K562 (cell line): ENCODE measurements around the gene DENND2A. TPM values are rescaled to one million over a fixed set of nuclear protein-coding genes. Genes with fewer than 3 reads are reported as not detected.

ENCODE experiments used
- ATAC-seq: fragments of 200-7000 bp; cut with Tn5 transposase; 3 replicates; pipeline ENCODE4 v1.9.1; 2020; ENCODE audit warnings: moderate library complexity
- BruUV-seq: library from RNA; stranded (reverse); fragments of 400-500 nt; replicated peaks from 2 replicates; lab custom pipeline; 2021; lab: Mats Ljungman, UMichigan
- CTCF ChIA-PET: fragments of 300-600 bp; formaldehyde crosslinking; extraction: SDS; loops from one replicate; lab custom pipeline; 2021; ENCODE audit warnings: low intra/inter-chr PET ratio; lab: Yijun Ruan, JAX
- POLR2A ChIA-PET: fragments of 300-600, 350-650 bp; sonication (Branson Sonifier 250); formaldehyde crosslinking; extraction: SDS; loops from one replicate; lab custom pipeline; 2021; ENCODE audit warnings: antibody characterized with exemption, inconsistent platforms; lab: Yijun Ruan, JAX
- DNase-seq, 4 experiments: peaks; one replicate each; pipeline versions ENCODE4 v3.0.0 to v3.0.0-alpha.2; 2011 to 2018; ENCODE audit warnings: low spot score in 3 of 4, mixed read lengths in 3 of 4; ENCODE audit errors: extremely low read depth in 1 of 4
- FAIRE-seq: peaks from 2 replicates; lab custom pipeline; 2011; peaks lifted over from hg19 to GRCh38; lab: Jason Lieb, UNC
- H2AFZ ChIP-seq: 2 replicates; pipeline ENCODE4 v1.6.0; 2011; ENCODE audit warnings: low read depth, low read length, control low read depth, inconsistent platforms
- H3K27ac ChIP-seq: fragments of 200-600 bp; 3 replicates; pipeline ENCODE4 v1.8.0; 2011; ENCODE audit warnings: low read depth, mild to moderate bottlenecking, control low read depth, inconsistent platforms, low read length, moderate library complexity, mixed read lengths; ENCODE audit errors: extremely low read depth
- H3K27me3 ChIP-seq, 2 experiments: fragments of 300-600 bp in 1 of 2; 2 replicates in 1 of 2; 3 replicates in 1 of 2; pipeline versions ENCODE4 v1.6.0 to v1.8.0; 2011; ENCODE audit warnings: inconsistent platforms in 2 of 2, low read length in 2 of 2, mild to moderate bottlenecking in 1 of 2, mixed read lengths in 1 of 2, moderate library complexity in 1 of 2; ENCODE audit not compliant: control insufficient read depth in 2 of 2, insufficient read depth in 2 of 2
- H3K36me3 ChIP-seq: fragments of 300-600 bp; 3 replicates; pipeline ENCODE4 v1.8.0; 2011; ENCODE audit warnings: mild to moderate bottlenecking, low read length, inconsistent platforms; ENCODE audit not compliant: control insufficient read depth, insufficient read depth
- H3K4me1 ChIP-seq, 2 experiments: fragments of 200-600 bp in 1 of 2; replicated peaks in 1 of 2; 2 replicates in 1 of 2; 3 replicates in 1 of 2; pipeline versions ENCODE4 v1.5.1 to v1.8.0; 2011; ENCODE audit warnings: inconsistent platforms in 2 of 2, low read length in 2 of 2, mild to moderate bottlenecking in 1 of 2, mixed read lengths in 1 of 2, moderate library complexity in 1 of 2; ENCODE audit not compliant: control insufficient read depth in 2 of 2, insufficient read depth in 2 of 2
- H3K4me2 ChIP-seq: 2 replicates; pipeline ENCODE4 v1.6.1; 2011; ENCODE audit warnings: low read length, control low read depth, inconsistent platforms, mixed read lengths; ENCODE audit not compliant: insufficient read depth
- H3K4me3 ChIP-seq: fragments of 200-600 bp; sonication (generic), shearing (Covaris generic); 2 replicates; pipeline ENCODE4 v1.5.1; 2016; ENCODE audit warnings: control low read depth, inconsistent platforms
- H3K79me2 ChIP-seq: fragments of 200-600 bp; 3 replicates; pipeline ENCODE4 v1.8.0; 2011; ENCODE audit warnings: low read length, inconsistent platforms; ENCODE audit not compliant: control insufficient read depth, insufficient read depth
- H3K9ac ChIP-seq, 2 experiments: 2 replicates each; pipeline versions ENCODE4 v1.6.0 to v1.6.1; 2011; ENCODE audit warnings: low read depth in 2 of 2, low read length in 2 of 2, control low read depth in 1 of 2, inconsistent platforms in 1 of 2, mild to moderate bottlenecking in 1 of 2, mixed read lengths in 1 of 2; ENCODE audit not compliant: insufficient read depth in 1 of 2
- H3K9me1 ChIP-seq: one replicate; pipeline ENCODE4 v1.6.0; 2011; ENCODE audit warnings: inconsistent platforms, mild to moderate bottlenecking, low read length, moderate library complexity; ENCODE audit not compliant: control insufficient read depth, insufficient read depth
- H3K9me3 ChIP-seq: replicated peaks from 2 replicates; pipeline ENCODE4 v1.5.1; 2011; ENCODE audit warnings: low read depth, low read length, inconsistent platforms; ENCODE audit not compliant: control insufficient read depth, insufficient read depth
- H4K20me1 ChIP-seq: replicated peaks from 2 replicates; pipeline ENCODE4 v1.6.1; 2011; ENCODE audit warnings: low read length, inconsistent platforms, mixed read lengths; ENCODE audit not compliant: control insufficient read depth, insufficient read depth
- FOXK1 ChIP-seq: sonication (generic); formaldehyde crosslinking; IDR thresholded peaks from 2 replicates; pipeline ENCODE4 v1.8.0; 2022; ENCODE audit warnings: missing genetic modification reagents, mild to moderate bottlenecking, borderline replicate concordance
- HSF4 ChIP-seq: fragments of 250-450 bp; sonication (Bioruptor Pico); IDR thresholded peaks from 2 replicates; pipeline ENCODE4 v2.1.2; 2022; ENCODE audit warnings: mild to moderate bottlenecking, moderate library complexity, borderline replicate concordance
- NFE2L1 ChIP-seq: fragments of 450-650 bp; IDR thresholded peaks from 2 replicates; pipeline ENCODE4 v1.6.1; 2016; ENCODE audit warnings: missing genetic modification characterization, low read depth, mild to moderate bottlenecking, missing compliant biosample characterization, moderate library complexity, borderline replicate concordance
- STAT5A ChIP-seq: IDR thresholded peaks from 2 replicates; pipeline ENCODE4 v1.6.1; 2012; ENCODE audit warnings: low read length, inconsistent platforms, borderline replicate concordance
- STAT5B ChIP-seq: fragments of 250-450 bp; sonication (Bioruptor Pico); IDR thresholded peaks from 2 replicates; pipeline ENCODE4 v1.8.0; 2021; ENCODE audit warnings: mild to moderate bottlenecking, inconsistent platforms
- ZKSCAN1 ChIP-seq: fragments of 150-350 bp; IDR thresholded peaks from 2 replicates; pipeline ENCODE4 v1.6.1; 2016; ENCODE audit warnings: low read depth, low read length
- ZNF436 ChIP-seq: fragments of 250-450, 450-650 bp; sonication (Bioruptor Pico); formaldehyde crosslinking; IDR thresholded peaks from 2 replicates; pipeline ENCODE4 v1.7.0; 2020; ENCODE audit warnings: mild to moderate bottlenecking
- ZNF79 ChIP-seq: fragments of 250-450 bp; sonication (Bioruptor Pico); IDR thresholded peaks from 2 replicates; pipeline ENCODE4 v1.4.0; 2020; ENCODE audit warnings: low read depth, mild to moderate bottlenecking, moderate library complexity
- WGBS: fragments of 100-300 bp; shearing (Covaris generic); methylation state at CpG from one replicate; pipeline ENCODE4 v1.1.6; 2016; ENCODE audit warnings: low coverage, mixed read lengths; ENCODE audit not compliant: insufficient coverage; ENCODE audit errors: missing lambda C conversion rate; 5-methylcytosine and 5-hydroxymethylcytosine counted together
- in situ Hi-C: fragments of 300-500 bp; cut with MboI; formaldehyde crosslinking; loops from 4 replicates; pipeline ENCODE4 v1.15.0; 2018; ENCODE audit warnings: inconsistent platforms, mixed read lengths
- intact Hi-C: fragments of 100-400 bp; cut with micrococcal nuclease; formaldehyde crosslinking; loops from 2 replicates; pipeline ENCODE4 v1.14.2; 2022
- polyA plus RNA-seq, 8 experiments: library from polyadenylated mRNA; depleted of rRNA in 4 of 8; stranded (reverse) in 5 of 8; unstranded in 3 of 8; fragments of >200 nt; fragmentation: Nextera tagmentation in 2 of 8; fragmentation: Illumina TruSeq in 1 of 8; extraction: Ambion mirVana in 2 of 8; extraction: Trizol in 1 of 8; gene quantifications; 2 replicates each; pipeline versions ENCODE4 v1.2.1 to v1.2.3, GENCODE V29; 2011 to 2014; ENCODE audit warnings: inconsistent platforms in 1 of 8, missing spikeins in 1 of 8
- total RNA-seq, 7 experiments: library from RNA; depleted of rRNA in 6 of 7; stranded (reverse); fragments of >200 nt in 6 of 7; fragmentation: Illumina TruSeq in 2 of 7; extraction: Trizol in 2 of 7; gene quantifications; 2 replicates each; pipeline versions ENCODE4 v1.2.1 to v1.2.3, GENCODE V29; 2011 to 2021; ENCODE audit warnings: low replicate concordance in 1 of 7
- TF ChIP-seq, protein P1 (sequence below): fragments of 250-450 bp; sonication (Bioruptor Pico); IDR thresholded peaks from 2 replicates; pipeline ENCODE4 v1.5.0; 2021; ENCODE audit warnings: mild to moderate bottlenecking, borderline replicate concordance
- TF ChIP-seq, protein P2 (sequence below): IDR thresholded peaks from 2 replicates; pipeline ENCODE4 v1.6.1; 2011; ENCODE audit warnings: borderline replicate concordance, low read depth, mild to moderate bottlenecking, moderate library complexity, low read length; ENCODE audit not compliant: insufficient read depth, poor library complexity, severe bottlenecking

Gene DENND2A
- total and polyA plus RNA-seq, 9 of the 15 experiments (the other 6 are each of a cell fraction or from before 2014, with no cell fraction given), result not detected

DNA sequence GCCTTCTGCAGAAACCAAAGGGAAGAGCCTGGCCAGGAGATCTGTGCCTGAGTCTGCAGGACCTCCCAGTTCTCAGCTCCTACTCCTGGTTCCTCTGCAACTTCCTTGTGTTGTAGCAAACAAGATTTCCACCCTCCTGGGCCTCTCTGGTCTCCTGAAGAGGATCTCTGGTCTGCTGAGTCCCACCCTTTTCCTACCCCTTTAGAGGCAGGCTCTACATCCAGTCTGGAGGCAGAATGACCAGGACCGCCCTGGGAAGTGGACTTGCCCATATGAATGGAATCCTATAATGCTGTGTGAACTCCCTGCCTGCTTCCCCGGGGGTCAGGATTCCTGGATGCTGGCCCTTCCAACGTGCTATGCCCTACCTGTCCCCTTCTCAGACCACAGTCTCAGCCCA, 3.2 kb downstream of the DENND2A start:
- no peak overlapping the region for H3K27ac ChIP-seq
- no peak overlapping the region for H2AFZ ChIP-seq
- H3K4me2 ChIP-seq, result no peak overlapping the region
- no peak for FAIRE-seq
- H3K4me3 ChIP-seq, result no peak overlapping the region
- H3K9ac ChIP-seq, result no peak overlapping the region
- TF ChIP-seq STAT5B (CRISPR knock-in tag) (no peak), ZNF436 (CRISPR knock-in tag) (no peak), ZKSCAN1 (no peak), NFE2L1 (tag) (no peak), STAT5A (no peak), FOXK1 (CRISPR knock-in tag) (no peak), ZNF79 (no peak), HSF4 (CRISPR knock-in tag) (no peak)
- TF ChIP-seq, protein P1, sequence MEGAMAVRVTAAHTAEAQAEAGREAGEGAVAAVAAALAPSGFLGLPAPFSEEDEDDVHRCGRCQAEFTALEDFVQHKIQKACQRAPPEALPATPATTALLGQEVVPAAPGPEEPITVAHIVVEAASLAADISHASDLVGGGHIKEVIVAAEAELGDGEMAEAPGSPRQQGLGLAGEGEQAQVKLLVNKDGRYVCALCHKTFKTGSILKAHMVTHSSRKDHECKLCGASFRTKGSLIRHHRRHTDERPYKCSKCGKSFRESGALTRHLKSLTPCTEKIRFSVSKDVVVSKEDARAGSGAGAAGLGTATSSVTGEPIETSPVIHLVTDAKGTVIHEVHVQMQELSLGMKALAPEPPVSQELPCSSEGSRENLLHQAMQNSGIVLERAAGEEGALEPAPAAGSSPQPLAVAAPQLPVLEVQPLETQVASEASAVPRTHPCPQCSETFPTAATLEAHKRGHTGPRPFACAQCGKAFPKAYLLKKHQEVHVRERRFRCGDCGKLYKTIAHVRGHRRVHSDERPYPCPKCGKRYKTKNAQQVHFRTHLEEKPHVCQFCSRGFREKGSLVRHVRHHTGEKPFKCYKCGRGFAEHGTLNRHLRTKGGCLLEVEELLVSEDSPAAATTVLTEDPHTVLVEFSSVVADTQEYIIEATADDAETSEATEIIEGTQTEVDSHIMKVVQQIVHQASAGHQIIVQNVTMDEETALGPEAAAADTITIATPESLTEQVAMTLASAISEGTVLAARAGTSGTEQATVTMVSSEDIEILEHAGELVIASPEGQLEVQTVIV (CRISPR knock-in tag), result no peak
- TF ChIP-seq, protein P2, sequence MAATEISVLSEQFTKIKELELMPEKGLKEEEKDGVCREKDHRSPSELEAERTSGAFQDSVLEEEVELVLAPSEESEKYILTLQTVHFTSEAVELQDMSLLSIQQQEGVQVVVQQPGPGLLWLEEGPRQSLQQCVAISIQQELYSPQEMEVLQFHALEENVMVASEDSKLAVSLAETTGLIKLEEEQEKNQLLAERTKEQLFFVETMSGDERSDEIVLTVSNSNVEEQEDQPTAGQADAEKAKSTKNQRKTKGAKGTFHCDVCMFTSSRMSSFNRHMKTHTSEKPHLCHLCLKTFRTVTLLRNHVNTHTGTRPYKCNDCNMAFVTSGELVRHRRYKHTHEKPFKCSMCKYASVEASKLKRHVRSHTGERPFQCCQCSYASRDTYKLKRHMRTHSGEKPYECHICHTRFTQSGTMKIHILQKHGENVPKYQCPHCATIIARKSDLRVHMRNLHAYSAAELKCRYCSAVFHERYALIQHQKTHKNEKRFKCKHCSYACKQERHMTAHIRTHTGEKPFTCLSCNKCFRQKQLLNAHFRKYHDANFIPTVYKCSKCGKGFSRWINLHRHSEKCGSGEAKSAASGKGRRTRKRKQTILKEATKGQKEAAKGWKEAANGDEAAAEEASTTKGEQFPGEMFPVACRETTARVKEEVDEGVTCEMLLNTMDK, result no peak
- peaks cover 58 to 79% of the 10 kb centered on the region in 2 experiments for H3K27me3 ChIP-seq
- H3K79me2 ChIP-seq, result no peaks in the 10 kb centered on the region
- ChIA-PET POLR2A (no interaction called here), CTCF (no interaction called here)
- peaks cover 10% of the 10 kb centered on the region; the same call in 1 of the 2 replicates for H4K20me1 ChIP-seq
- DNase-seq, result no peak
- in situ Hi-C loops, result no loop called here
- no peaks in the 10 kb centered on the region for H3K36me3 ChIP-seq
- intact Hi-C loops, result no loop called here
- no peaks in the 10 kb centered on the region for H3K9me3 ChIP-seq
- H3K4me1 ChIP-seq, result peaks cover 0 to 16% of the 10 kb centered on the region in 2 experiments; a peak in 2 of 5 replicates
- no TSS peak for BruUV-seq
- WGBS, result 2% methylated on average over 3 of the region's 3 CpGs
- no peaks in the 10 kb centered on the region for H3K9me1 ChIP-seq
- ATAC-seq, result no peak
